Adipose tissue (tissue), 3 donors: ENCODE measurements around the gene JAML. TPM values are rescaled to one million over a fixed set of nuclear protein-coding genes. Genes with fewer than 3 reads are reported as not detected.

Source experiments
- H3K27ac ChIP-seq: one replicate; pipeline ENCODE4 v1.5.1; 2013; ENCODE audit warnings: low read depth, low read length
- WGBS, 3 donors: extraction: QIAGEN DNeasy Blood & Tissue Kit; methylation state at CpG; one replicate each; pipeline ENCODE4 v1.1.7; 2013; 5-methylcytosine and 5-hydroxymethylcytosine counted together
- polyA plus RNA-seq, 3 donors: library from polyadenylated mRNA; stranded (reverse); fragments of 200-250 nt; gene quantifications; one replicate each; pipeline ENCODE4 v1.2.3, GENCODE V29; 2013
- donor health status: healthy with polysubstance abuse.
- donor health status: Bipolar disorder and iron deficiency.
- donor health status: healthy.

The JAML gene
- polyA plus RNA-seq, 3 donors, result 0.87 to 14.6 (median 9.2) TPM

- 62 to 83% (median 70%) methylated on average over 4 of the region's 4 CpGs for WGBS, 3 donors
- H3K27ac ChIP-seq, result no peak overlapping the region
These were observed 2.4 kb downstream of the JAML start for GRCh38 chr11:118222437-118222836.

- WGBS, 3 donors, result 71 to 80% (median 74%) methylated on average over 5 of the region's 5 CpGs
- no peak overlapping the region for H3K27ac ChIP-seq
These were observed 3.4 kb downstream of the JAML start for GRCh38 chr11:118221419-118221818.

GRCh38 chr11:118219732-118220131 is 5.1 kb downstream of the JAML start:
- H3K27ac ChIP-seq, result no peak overlapping the region
- WGBS, 3 donors, result 38 to 65% (median 63%) methylated on average over 1 of the region's 1 CpG

DNA sequence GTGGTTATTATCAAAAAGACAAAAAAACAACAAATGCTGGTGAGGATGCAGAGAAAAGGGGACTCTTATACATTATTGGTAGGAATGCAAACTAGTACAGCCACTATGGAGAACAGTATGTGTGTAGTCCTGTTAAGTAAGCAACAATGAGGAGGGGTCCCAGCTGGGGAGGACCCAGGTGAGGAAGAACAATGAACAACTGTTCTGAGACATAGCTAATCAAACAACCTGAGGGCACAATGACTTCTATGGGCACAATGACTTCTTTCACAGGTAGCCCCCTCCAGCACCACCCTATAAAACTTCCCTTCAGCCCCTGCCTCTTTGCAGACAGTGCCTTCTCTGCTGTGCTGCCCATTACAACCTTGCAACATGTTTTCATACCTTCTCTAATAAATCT is 5.6 kb downstream of the JAML start:
- no peak overlapping the region for H3K27ac ChIP-seq

GRCh38 chr11:118217575-118217974 is 7.2 kb downstream of the JAML start:
- H3K27ac ChIP-seq, result no peak overlapping the region
- WGBS, 3 donors, result 85 to 91% (median 88%) methylated on average over 3 of the region's 3 CpGs

GRCh38 chr11:118216621-118217481 is 8.0 kb downstream of the JAML start:
- WGBS, 3 donors, result 64 to 79% (median 73%) methylated on average over 11 of the region's 11 CpGs
- H3K27ac ChIP-seq, result no peak overlapping the region

GRCh38 chr11:118215765-118216164 is 9.0 kb downstream of the JAML start:
- H3K27ac ChIP-seq, result no peak overlapping the region
- 88 to 94% (median 93%) methylated on average over 7 of the region's 7 CpGs for WGBS, 3 donors

- 61 to 78% (median 61%) methylated on average over 3 of the region's 3 CpGs for WGBS, 3 donors
- H3K27ac ChIP-seq, result no peak overlapping the region
These were observed 9.5 kb downstream of the JAML start for GRCh38 chr11:118215262-118215661.

- WGBS, 3 donors, result 43 to 77% (median 47%) methylated on average over 6 of the region's 6 CpGs
- H3K27ac ChIP-seq, result no peak overlapping the region
These were observed 10.4 kb downstream of the JAML start for GRCh38 chr11:118214210-118214914.

- WGBS, 3 donors, result 75 to 88% (median 81%) methylated on average over 2 of the region's 2 CpGs
- H3K27ac ChIP-seq, result no peak overlapping the region
These were observed 11.0 kb downstream of the JAML start for GRCh38 chr11:118213781-118214180.

GRCh38 chr11:118213201-118213600 is 11.6 kb downstream of the JAML start:
- no peak overlapping the region for H3K27ac ChIP-seq
- WGBS, 3 donors, result 72 to 82% (median 73%) methylated on average over 4 of the region's 4 CpGs

DNA sequence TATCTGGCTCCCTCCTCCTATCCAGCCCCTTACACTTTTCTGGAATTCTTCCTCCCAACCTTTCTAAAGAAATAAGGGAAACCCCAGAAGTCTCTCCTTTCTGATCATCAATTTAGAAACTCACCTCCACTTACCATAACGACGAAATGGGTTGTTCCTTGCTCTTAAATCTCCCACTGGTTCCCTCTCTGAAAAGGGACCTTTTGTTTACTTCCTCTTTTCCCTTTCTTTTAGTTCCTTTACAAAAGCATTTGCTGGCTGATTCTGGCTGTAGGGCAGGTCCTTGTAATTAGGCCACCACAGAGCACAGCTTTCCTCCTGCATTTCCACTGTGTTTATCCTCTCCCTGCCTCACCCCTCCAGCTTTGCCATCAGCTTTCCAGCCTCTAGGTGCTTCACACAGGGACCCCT is 12.0 kb downstream of the JAML start:
- H3K27ac ChIP-seq, result no peak overlapping the region
- WGBS, 3 donors, result 43 to 83% (median 59%) methylated on average over 2 of the region's 2 CpGs

DNA sequence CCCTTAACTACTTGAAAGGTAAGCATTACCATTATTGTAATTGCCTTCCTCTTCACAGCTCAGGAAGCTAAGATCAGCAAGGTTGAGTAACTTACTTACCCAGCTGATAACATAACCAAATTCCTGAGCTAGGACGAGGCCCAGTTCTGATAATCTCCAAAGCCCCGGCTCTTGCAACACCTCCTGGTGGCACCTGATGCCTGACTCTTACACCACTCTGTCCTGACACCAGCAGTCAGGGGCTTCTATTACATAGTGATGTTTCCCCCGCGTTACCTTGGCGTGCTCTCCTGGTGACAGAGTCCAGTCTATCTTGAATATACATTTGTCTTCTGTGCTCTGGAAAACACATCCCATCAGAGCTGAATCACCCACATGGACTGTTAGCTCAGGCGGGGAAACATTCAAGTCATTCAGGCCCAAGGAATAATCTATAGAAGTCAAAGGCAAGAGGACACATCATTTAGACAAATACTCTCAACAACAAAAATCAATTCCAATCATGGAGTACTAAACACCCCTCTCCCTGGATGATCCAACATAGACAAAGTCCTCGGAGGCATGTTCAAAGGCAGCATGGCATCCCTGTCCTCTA is 12.6 kb downstream of the JAML start:
- H3K27ac ChIP-seq, result no peak overlapping the region
- WGBS, 3 donors, result 61 to 68% (median 61%) methylated on average over 7 of the region's 7 CpGs

DNA sequence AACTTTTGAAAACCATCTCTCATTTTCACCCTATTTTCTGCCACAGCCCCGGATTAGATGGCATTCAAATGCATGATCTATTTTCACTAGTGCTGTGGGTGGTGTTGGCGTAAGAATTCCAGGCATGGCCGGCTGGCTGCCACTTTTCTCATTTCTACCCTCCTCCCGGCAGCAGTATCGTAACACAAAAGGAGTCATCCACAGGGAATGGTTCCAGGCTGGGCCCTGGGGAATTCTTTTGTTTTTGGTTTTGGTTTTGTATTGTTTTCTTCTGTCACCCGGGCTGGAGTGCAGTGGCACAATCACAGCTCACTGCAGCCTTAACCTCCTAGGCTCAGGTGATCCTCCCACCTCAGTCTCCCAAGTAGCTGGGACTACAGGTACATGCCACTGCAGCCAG is 13.8 kb downstream of the JAML start:
- no peak overlapping the region for H3K27ac ChIP-seq
- WGBS, 3 donors, result 53 to 75% (median 55%) methylated on average over 6 of the region's 6 CpGs

GRCh38 chr11:118210323-118210722 is 14.5 kb downstream of the JAML start:
- no peak overlapping the region for H3K27ac ChIP-seq
- WGBS, 3 donors, result 89 to 94% (median 92%) methylated on average over 7 of the region's 7 CpGs

DNA sequence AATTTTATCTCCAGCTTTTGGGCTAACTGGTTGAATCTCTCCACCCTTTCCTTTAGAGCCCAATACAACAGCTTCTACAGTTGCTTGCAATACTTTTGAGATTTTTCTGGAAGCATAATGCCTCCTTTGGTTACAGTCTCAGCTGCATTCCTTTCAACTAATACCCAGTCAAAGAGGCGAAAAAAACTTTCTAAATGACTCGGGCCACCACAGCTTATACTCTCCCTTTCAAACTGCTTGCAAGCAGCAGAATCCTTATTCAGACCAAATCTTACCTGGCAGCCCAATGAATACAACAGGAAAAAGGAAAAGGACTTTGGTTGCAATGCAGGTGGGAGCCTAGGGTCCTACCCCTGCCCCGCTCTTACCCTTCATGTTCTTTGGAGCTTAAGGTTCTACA is 15.8 kb downstream of the JAML start:
- WGBS, 3 donors, result 82 to 89% (median 87%) methylated on average over 3 of the region's 3 CpGs
- no peak overlapping the region for H3K27ac ChIP-seq

GRCh38 chr11:118207079-118207478 is 17.7 kb downstream of the JAML start:
- no peak overlapping the region for H3K27ac ChIP-seq
- WGBS, 3 donors, result 84 to 89% (median 88%) methylated on average over 2 of the region's 2 CpGs

DNA sequence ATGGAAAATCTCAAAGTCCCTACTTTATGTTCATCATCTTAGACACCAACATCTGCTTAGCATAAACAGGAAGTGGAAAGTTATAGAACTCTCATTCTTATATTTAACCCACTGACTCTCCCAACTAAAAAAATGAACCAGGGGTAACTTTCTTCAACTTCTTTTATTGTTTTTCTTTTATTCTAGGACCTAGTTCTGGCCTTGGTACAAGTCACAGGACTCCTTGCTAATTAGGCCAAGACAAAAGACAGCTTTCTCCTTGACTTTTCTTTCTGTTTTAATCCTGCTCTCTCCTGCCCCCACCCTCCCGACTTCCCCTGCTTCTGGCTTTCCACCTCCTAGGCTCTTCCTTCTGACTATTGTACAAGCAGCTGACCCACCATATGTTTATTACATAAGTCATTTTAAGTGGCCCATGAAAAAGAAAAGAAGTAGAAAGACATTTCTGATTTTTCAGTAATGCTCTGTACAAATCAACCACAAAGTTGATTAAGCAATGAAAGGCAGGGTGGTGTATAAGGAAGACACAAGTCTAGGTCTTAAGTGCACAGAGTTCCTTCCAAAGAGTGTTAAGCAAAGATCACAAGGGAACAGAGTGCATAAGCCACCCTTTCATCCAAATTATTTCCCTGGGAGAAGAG is 18.3 kb downstream of the JAML start:
- WGBS, 3 donors, result 17 to 48% (median 22%) methylated on average over 1 of the region's 1 CpG

More for the DNA sequence above, 18.3 kb downstream of the JAML start:
- no peak overlapping the region for H3K27ac ChIP-seq
